ENCODE measurements around the gene CILP2. TPM values are rescaled to one million over a fixed set of nuclear protein-coding genes. Genes with fewer than 3 reads are reported as not detected.

Gene CILP2
- total and polyA plus RNA-seq, 2 experiments from 2014 or later = 4.0 to 21.6 TPM

GRCh38 chr19:19566306-19566705 is 28.2 kb downstream of the CILP2 start:
- Histone ChIP-seq H3K9me2 (ENCODE audit: insufficient read depth) (no peaks in the 10 kb centered on the region), H2AFZ (no peak overlapping the region), H3K4me2 (no peak overlapping the region), H4K20me1 (replicated peaks; ENCODE audit: insufficient read depth) (no peaks in the 10 kb centered on the region), H3K4me3 (no peak overlapping the region), H3K4me1 (ENCODE audit: insufficient read depth) (no peaks in the 10 kb centered on the region), H3K27me3 (ENCODE audit: insufficient read depth) (no peaks in the 10 kb centered on the region), H3K79me2 (replicated peaks; ENCODE audit: insufficient read depth) (no peaks in the 10 kb centered on the region), H3K36me3 (ENCODE audit: insufficient read depth) (no peaks in the 10 kb centered on the region), H3K27ac (ENCODE audit: low read depth) (no peak overlapping the region), H3F3A (replicated peaks; ENCODE audit: low read depth) (no peaks in the 10 kb centered on the region)
- DNase-seq (ENCODE audit: low spot score) (no peak), ATAC-seq (no peak)
- no peaks in the 10 kb centered on the region for H3K4me1 Mint-ChIP-seq
- no peak overlapping the region for H3K27ac Mint-ChIP-seq
- TF ChIP-seq CREB1 (CRISPR knock-in tag; IDR thresholded peaks at IDR 0.05; ENCODE audit: low read depth) (no peak), STAT1 (IDR thresholded peaks at IDR 0.05; ENCODE audit: unreplicated experiment) (no peak), EZH2phosphoT487 (IDR thresholded peaks at IDR 0.05; ENCODE audit: unreplicated experiment) (no peak), NANOG (IDR thresholded peaks at IDR 0.05; ENCODE audit: borderline replicate concordance) (no peak), REST (IDR thresholded peaks at IDR 0.05; ENCODE audit: unreplicated experiment) (no peak), EZH2 (IDR thresholded peaks at IDR 0.05; ENCODE audit: low read depth, unreplicated experiment) (no peak), ZNF114 (CRISPR knock-in tag; IDR thresholded peaks at IDR 0.05) (no peak), POLR2AphosphoS5 (IDR thresholded peaks at IDR 0.05; ENCODE audit: low read depth) (no peak), ZNF462 (CRISPR knock-in tag; IDR thresholded peaks at IDR 0.05) (no peak), ZNF331 (CRISPR knock-in tag; IDR thresholded peaks at IDR 0.05; ENCODE audit: low read depth) (no peak)
- H3K4me3 Mint-ChIP-seq = no peak overlapping the region
- H3K36me3 Mint-ChIP-seq (ENCODE audit: low read depth) = peaks cover 12% of the 10 kb centered on the region; the same call in 2 of the 3 replicates
- peaks cover 10% of the 10 kb centered on the region for H3K27me3 Mint-ChIP-seq (ENCODE audit: insufficient read depth, low read depth, poor library complexity)
- no peaks in the 10 kb centered on the region; the same call in 1 of the 3 replicates for H3K9me3 Mint-ChIP-seq

Data from GM23338 (cell line).